ENCODE measurements around the gene GAGE13.
"Not testable (repeated sequence)": the region's sequence is repeated elsewhere in the genome, so short reads cannot be mapped to it uniquely, and the experiment has no call there.

DNA sequence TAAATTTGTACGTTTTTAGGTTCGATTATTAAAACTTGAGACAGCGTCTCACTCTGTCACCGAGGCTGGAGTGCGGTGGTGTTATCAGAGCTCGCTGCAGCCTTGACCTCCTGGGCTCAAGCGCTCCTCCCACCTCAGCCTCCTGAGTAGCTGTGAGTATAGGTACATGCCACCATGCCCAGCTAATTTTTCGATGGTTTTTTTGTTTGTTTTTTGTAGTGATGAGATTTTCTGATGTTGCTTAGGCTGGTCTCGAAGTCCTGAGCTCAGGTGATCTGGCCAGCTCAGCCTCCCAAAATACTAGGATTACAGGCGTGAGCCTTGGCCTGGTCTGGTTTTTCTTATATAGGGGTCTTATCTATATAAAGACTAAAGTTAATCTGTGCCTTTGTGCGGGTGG is 961 bp upstream of the GAGE13 start:
- TF ChIP-seq, protein P1, sequence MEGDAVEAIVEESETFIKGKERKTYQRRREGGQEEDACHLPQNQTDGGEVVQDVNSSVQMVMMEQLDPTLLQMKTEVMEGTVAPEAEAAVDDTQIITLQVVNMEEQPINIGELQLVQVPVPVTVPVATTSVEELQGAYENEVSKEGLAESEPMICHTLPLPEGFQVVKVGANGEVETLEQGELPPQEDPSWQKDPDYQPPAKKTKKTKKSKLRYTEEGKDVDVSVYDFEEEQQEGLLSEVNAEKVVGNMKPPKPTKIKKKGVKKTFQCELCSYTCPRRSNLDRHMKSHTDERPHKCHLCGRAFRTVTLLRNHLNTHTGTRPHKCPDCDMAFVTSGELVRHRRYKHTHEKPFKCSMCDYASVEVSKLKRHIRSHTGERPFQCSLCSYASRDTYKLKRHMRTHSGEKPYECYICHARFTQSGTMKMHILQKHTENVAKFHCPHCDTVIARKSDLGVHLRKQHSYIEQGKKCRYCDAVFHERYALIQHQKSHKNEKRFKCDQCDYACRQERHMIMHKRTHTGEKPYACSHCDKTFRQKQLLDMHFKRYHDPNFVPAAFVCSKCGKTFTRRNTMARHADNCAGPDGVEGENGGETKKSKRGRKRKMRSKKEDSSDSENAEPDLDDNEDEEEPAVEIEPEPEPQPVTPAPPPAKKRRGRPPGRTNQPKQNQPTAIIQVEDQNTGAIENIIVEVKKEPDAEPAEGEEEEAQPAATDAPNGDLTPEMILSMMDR (IDR thresholded peaks at IDR 0.05; ENCODE audit: low read length), result not testable (repeated sequence)
- TF ChIP-seq EZH2 (optimal IDR thresholded peaks at IDR 0.05; ENCODE audit: low read depth, low read length), result not testable (repeated sequence)

All from MM.1S (cell line).